Glutamatergic neuron (in vitro differentiated cells): ENCODE measurements around the gene HOXB1. TPM values are rescaled to one million over a fixed set of nuclear protein-coding genes. Genes with fewer than 3 reads are reported as not detected.

Experiments used
- DNase-seq: peaks from one replicate; pipeline ENCODE4 v3.0.0; 2022
- H3K27ac Mint-ChIP-seq: one replicate; pipeline ENCODE4 v1.8.0; 2020; ENCODE audit warnings: mild to moderate bottlenecking, mixed read lengths, inconsistent platforms; ENCODE audit not compliant: unreplicated experiment
- H3K27me3 Mint-ChIP-seq: one replicate; pipeline ENCODE4 v1.8.0; 2020; ENCODE audit warnings: mild to moderate bottlenecking, moderate library complexity, mixed read lengths, inconsistent platforms; ENCODE audit not compliant: unreplicated experiment
- H3K36me3 Mint-ChIP-seq: one replicate; pipeline ENCODE4 v1.8.0; 2020; ENCODE audit warnings: mild to moderate bottlenecking, mixed read lengths, inconsistent platforms; ENCODE audit not compliant: unreplicated experiment
- H3K4me1 Mint-ChIP-seq: one replicate; pipeline ENCODE4 v1.8.0; 2020; ENCODE audit warnings: mild to moderate bottlenecking, low read depth, mixed read lengths, inconsistent platforms; ENCODE audit not compliant: unreplicated experiment
- H3K4me3 Mint-ChIP-seq: one replicate; pipeline ENCODE4 v1.8.0; 2020; ENCODE audit warnings: mild to moderate bottlenecking, mixed read lengths, inconsistent platforms; ENCODE audit not compliant: unreplicated experiment
- H3K9me3 Mint-ChIP-seq: one replicate; pipeline ENCODE4 v1.8.0; 2020; ENCODE audit warnings: mild to moderate bottlenecking, moderate library complexity, mixed read lengths, inconsistent platforms; ENCODE audit not compliant: unreplicated experiment
- CTCF ChIP-seq: fragments of 200-600 bp; sonication (generic); IDR thresholded peaks from one replicate; pipeline ENCODE4 v1.5.0; 2021; ENCODE audit not compliant: partially characterized antibody, unreplicated experiment
- total RNA-seq: library from RNA; stranded (reverse); fragmentation: NEBNext Ultra II Directional; extraction: Animal tissue kit (Norgen Biotek cat#: 25700); gene quantifications from one replicate; pipeline ENCODE4 v1.2.1, GENCODE V29; 2021; ENCODE audit not compliant: unreplicated experiment

HOXB1 gene
- total RNA-seq, 1 donor from 2014 or later = not detected

- Mint-ChIP-seq H3K27ac (no peak overlapping the region), H3K36me3 (no peaks in the 10 kb centered on the region), H3K4me1 (peaks cover 11% of the 10 kb centered on the region), H3K27me3 (peaks cover 43% of the 10 kb centered on the region), H3K9me3 (peaks cover 11% of the 10 kb centered on the region), H3K4me3 (no peak overlapping the region)
- no peak for DNase-seq
- no peak for TF ChIP-seq CTCF
Observed at GRCh38 chr17:48551596-48552465, 21.0 kb upstream of the HOXB1 start.

- Mint-ChIP-seq H3K36me3 (no peaks in the 10 kb centered on the region), H3K9me3 (peaks cover 11% of the 10 kb centered on the region), H3K27me3 (peaks cover 44% of the 10 kb centered on the region), H3K27ac (no peak overlapping the region), H3K4me3 (no peak overlapping the region), H3K4me1 (peaks cover 12% of the 10 kb centered on the region)
- DNase-seq = no peak
- TF ChIP-seq CTCF = no peak
Observed at GRCh38 chr17:48551214-48551555, 20.4 kb upstream of the HOXB1 start.

DNA sequence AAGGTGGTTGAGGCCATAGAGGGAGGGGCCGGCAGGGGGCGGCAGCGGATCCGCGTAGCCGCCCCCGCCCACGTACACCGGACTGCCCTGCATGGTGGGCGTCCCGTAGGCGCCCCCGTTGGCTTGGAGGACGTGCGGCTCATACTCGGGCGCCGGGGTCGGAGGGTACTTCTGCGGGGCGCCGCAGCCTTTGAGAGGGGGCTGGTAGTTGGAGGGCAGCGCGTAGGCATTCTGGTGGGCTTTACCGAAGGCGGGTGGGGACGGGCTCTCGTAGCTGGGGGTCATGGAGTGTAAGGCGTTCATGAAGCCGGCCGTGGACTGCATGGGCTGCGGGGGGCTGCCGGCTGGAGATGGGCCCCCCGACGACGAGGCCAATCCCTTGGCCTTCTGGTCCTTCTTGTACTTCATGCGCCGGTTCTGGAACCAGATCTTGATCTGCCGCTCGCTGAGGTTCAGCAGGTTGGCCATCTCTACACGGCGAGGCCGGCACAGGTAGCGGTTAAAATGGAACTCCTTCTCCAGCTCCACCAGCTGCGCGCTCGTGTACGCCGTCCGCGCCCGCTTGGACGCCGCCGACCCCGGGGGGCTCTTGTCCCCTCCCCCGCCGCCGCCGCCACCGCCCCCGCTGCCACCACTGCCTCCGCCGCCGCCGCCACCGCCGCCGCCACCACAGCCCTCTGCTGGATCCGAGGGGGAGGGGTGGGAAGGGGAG is 19.8 kb upstream of the HOXB1 start:
- peak; percentile 33 for DNase-seq
- H3K4me3 Mint-ChIP-seq = peak overlapping the region; percentile 34
- H3K27ac Mint-ChIP-seq = no peak overlapping the region

GRCh38 chr17:48549914-48550501 is 19.2 kb upstream of the HOXB1 start:
- Mint-ChIP-seq H3K4me3 (no peak overlapping the region), H3K9me3 (peaks cover 8% of the 10 kb centered on the region), H3K27ac (no peak overlapping the region), H3K4me1 (peaks cover 14% of the 10 kb centered on the region), H3K27me3 (peaks cover 47% of the 10 kb centered on the region), H3K36me3 (no peaks in the 10 kb centered on the region)
- no peak for DNase-seq
- no peak for TF ChIP-seq CTCF

More for the DNA sequence above, 19.8 kb upstream of the HOXB1 start:
- Mint-ChIP-seq H3K27me3 (peaks cover 42% of the 10 kb centered on the region), H3K4me1 (peaks cover 14% of the 10 kb centered on the region), H3K36me3 (no peaks in the 10 kb centered on the region), H3K9me3 (peaks cover 11% of the 10 kb centered on the region)
- peak; percentile 34 for TF ChIP-seq CTCF
